Endometrial microvascular endothelial cells (primary cell): ENCODE data around the gene ACAA1. TPM values are rescaled to one million over a fixed set of nuclear protein-coding genes. Genes with fewer than 3 reads are reported as not detected.
"Not testable (repeated sequence)": the region's sequence is repeated elsewhere in the genome, so short reads cannot be mapped to it uniquely, and the experiment has no call there.

ENCODE experiments used
- in situ Hi-C: cut with HindIII; loops from 2 replicates; pipeline ENCODE4 v1.10.0; 2017; ENCODE audit warnings: low sequenced_read_pairs, low pct_unique_long_range_greater_than_20kb; ENCODE audit errors: inconsistent ontology term
- total RNA-seq: library from RNA; depleted of rRNA; stranded (reverse); fragments of >200 nt; gene quantifications from one replicate; pipeline ENCODE4 v1.2.3, GENCODE V29; 2015; ENCODE audit errors: inconsistent ontology term

ACAA1 gene
- total RNA-seq: 53.8 TPM

GRCh38 chr3:38136777-38137614 lies at the start of gene ACAA1:
Gene ACAA1 (minus strand): TSS chr3:38137127. CDS start chr3:38137035, 92 bp downstream.
- in situ Hi-C loops: loop anchor here (25.0 kb wide), 1 partner anchor 100 kb away; no protein-coding TSS in a partner anchor

GRCh38 chr3:38177181-38177580 lies 40.3 kb upstream of the ACAA1 start:
- in situ Hi-C loops: no loop called here

GRCh38 chr3:38173834-38174418 lies 37.0 kb upstream of the ACAA1 start:
- in situ Hi-C loops: no loop called here

GRCh38 chr3:38171622-38172021 lies 34.7 kb upstream of the ACAA1 start:
- in situ Hi-C loops: no loop called here

GRCh38 chr3:38170722-38171121 lies 33.8 kb upstream of the ACAA1 start:
- in situ Hi-C loops: no loop called here

GRCh38 chr3:38169027-38169317 lies 32.0 kb upstream of the ACAA1 start:
- in situ Hi-C loops: no loop called here

GRCh38 chr3:38168151-38169026 lies 31.5 kb upstream of the ACAA1 start:
- in situ Hi-C loops: no loop called here

- in situ Hi-C loops: no loop called here
These were observed 30.7 kb upstream of the ACAA1 start for GRCh38 chr3:38167591-38167990.

- in situ Hi-C loops: no loop called here
These were observed 28.9 kb upstream of the ACAA1 start for GRCh38 chr3:38165722-38166387.

GRCh38 chr3:38164952-38165721 lies 28.2 kb upstream of the ACAA1 start, which contains the start of gene OXSR1:
Gene OXSR1 (plus strand): TSS chr3:38165537. CDS start chr3:38165877, 340 bp downstream.
- in situ Hi-C loops: no loop called here

GRCh38 chr3:38164643-38164951 lies 27.7 kb upstream of the ACAA1 start:
- in situ Hi-C loops: no loop called here

GRCh38 chr3:38163841-38164642 lies 27.1 kb upstream of the ACAA1 start:
- in situ Hi-C loops: no loop called here

- in situ Hi-C loops: no loop called here
These were observed 26.4 kb upstream of the ACAA1 start for GRCh38 chr3:38163117-38163840.

GRCh38 chr3:38160704-38161103 lies 23.8 kb upstream of the ACAA1 start:
- in situ Hi-C loops: not testable (repeated sequence)

- in situ Hi-C loops: no loop called here
These were observed 21.5 kb upstream of the ACAA1 start for GRCh38 chr3:38158472-38158871.

GRCh38 chr3:38157595-38157994 lies 20.7 kb upstream of the ACAA1 start:
- in situ Hi-C loops: no loop called here

GRCh38 chr3:38157117-38157516 lies 20.2 kb upstream of the ACAA1 start:
- in situ Hi-C loops: no loop called here
